Fibroblast of the conjunctiva (primary cell): ENCODE measurements around the gene MUC13.
A peak's percentile ranks its signal among the peaks of the same experiment; 100 is the strongest.

Source experiments
- DNase-seq: peaks from one replicate; pipeline ENCODE4 v3.0.0-alpha.2; 2010; ENCODE audit warnings: low read depth

The MUC13 gene

GRCh38 chr3:124873226-124873625 lies 61.3 kb downstream of the MUC13 start:
- no peak for DNase-seq

GRCh38 chr3:124867511-124867910 lies 67.0 kb downstream of the MUC13 start:
- DNase-seq = no peak

- no peak for DNase-seq
These were observed 72.5 kb downstream of the MUC13 start for GRCh38 chr3:124862006-124862405.

- DNase-seq = peak; percentile 18
These were observed 73.5 kb downstream of the MUC13 start for GRCh38 chr3:124861041-124861440.

- DNase-seq = peak; percentile 84
These were observed 74.0 kb downstream of the MUC13 start for GRCh38 chr3:124860599-124860998.

GRCh38 chr3:124859025-124859424 lies 75.5 kb downstream of the MUC13 start:
- DNase-seq = no peak

- no peak for DNase-seq
These were observed 76.3 kb downstream of the MUC13 start for GRCh38 chr3:124858275-124858674.

GRCh38 chr3:124856677-124857076 lies 77.9 kb downstream of the MUC13 start:
- no peak for DNase-seq
